Epithelial cell of proximal tubule (primary cell): Measurements from ENCODE around the gene P3R3URF. TPM values are rescaled to one million over a fixed set of nuclear protein-coding genes. Genes with fewer than 3 reads are reported as not detected.

Experiments used
- DNase-seq: peaks from one replicate; pipeline ENCODE4 v3.0.0-alpha.2; 2011; ENCODE audit warnings: low read depth
- H3K4me3 ChIP-seq: 2 replicates; pipeline ENCODE4 v1.5.1; 2011; ENCODE audit warnings: low read depth, mild to moderate bottlenecking, low read length
- CTCF ChIP-seq: conservative IDR thresholded peaks from 2 replicates; pipeline ENCODE4 v1.5.1; 2012; ENCODE audit warnings: low read depth, mild to moderate bottlenecking, low read length
- total RNA-seq: library from RNA; depleted of rRNA; stranded (reverse); fragments of >200 nt; gene quantifications from 2 replicates; pipeline ENCODE4 v1.2.3, GENCODE V29; 2015

Gene P3R3URF
- total RNA-seq, 1 donor from 2014 or later = not detected

DNA sequence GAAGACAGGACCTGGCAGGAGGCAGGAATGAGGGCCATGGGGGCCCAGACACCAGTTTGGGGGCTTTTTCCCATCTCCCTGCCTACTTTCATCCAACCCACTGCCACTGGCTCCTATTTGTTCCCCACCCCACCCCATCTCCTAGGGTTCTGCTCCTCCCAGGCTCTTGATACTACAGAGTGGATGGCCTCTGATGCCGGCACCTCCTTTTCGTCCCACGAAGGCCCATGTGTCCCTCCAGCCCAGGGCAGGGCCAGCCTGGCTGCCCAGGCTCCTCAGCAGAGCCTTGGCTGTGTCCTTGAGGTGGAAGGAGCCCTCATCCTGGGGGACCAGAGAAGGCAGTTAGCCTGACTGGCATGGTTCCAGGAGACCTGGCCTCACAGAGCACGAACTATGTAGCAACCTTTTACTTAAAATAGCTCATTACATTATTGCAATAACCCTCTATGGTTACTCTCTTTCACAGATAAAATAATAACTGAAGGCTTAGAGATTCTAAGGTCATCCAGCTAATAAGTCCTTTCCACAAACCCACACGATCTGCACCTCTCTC is 18.4 kb upstream of the P3R3URF start:
- H3K4me3 ChIP-seq = no peak overlapping the region
- no peak for DNase-seq
- TF ChIP-seq CTCF = no peak

- TF ChIP-seq CTCF = no peak
- no peak overlapping the region for H3K4me3 ChIP-seq
- no peak for DNase-seq
Observed at GRCh38 chr1:46193984-46194570, 17.8 kb upstream of the P3R3URF start.

GRCh38 chr1:46193285-46193684 is 17.0 kb upstream of the P3R3URF start:
- no peak for DNase-seq
- no peak overlapping the region for H3K4me3 ChIP-seq
- no peak for TF ChIP-seq CTCF

GRCh38 chr1:46192171-46192570 is 15.9 kb upstream of the P3R3URF start:
- TF ChIP-seq CTCF = no peak
- H3K4me3 ChIP-seq = no peak overlapping the region
- DNase-seq = no peak

DNA sequence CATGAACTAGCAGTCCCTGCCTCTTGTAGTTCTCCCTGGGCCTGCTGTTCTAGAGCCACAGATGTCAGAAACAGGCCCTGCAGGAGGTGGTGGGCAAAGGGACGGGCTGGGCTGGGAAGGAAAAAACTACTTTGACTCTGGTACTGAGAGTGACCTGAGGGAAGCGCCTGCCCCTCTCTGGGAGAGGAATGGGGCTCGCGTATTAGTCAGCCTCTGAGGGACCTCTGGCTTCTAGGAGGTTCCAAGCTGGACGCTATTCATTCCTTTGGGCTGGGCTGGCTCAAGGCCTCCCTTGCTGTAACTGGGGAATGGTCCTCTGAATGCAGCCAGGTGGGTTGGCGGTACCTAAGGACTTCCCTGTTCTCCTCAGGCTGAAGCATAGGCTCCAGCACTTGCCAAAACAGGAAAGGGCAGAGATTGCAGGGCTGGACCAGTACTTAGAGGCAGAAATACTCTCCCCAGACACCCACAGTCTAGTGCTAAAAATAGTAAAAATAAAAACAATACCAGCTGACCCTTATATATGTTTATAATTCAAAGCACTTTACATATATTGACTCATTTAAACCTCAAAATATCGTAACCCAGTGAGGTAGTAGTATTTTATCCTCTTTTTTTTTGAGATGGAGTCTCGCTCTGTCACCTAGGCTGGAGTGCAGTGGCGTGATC is 14.9 kb upstream of the P3R3URF start:
- no peak for DNase-seq
- no peak overlapping the region for H3K4me3 ChIP-seq
- no peak for TF ChIP-seq CTCF

- TF ChIP-seq CTCF = no peak
- no peak for DNase-seq
- H3K4me3 ChIP-seq = no peak overlapping the region
Observed at GRCh38 chr1:46190539-46190938, 14.3 kb upstream of the P3R3URF start.
